Measurements from ENCODE around the gene FBXL15.

GRCh38 chr10:102425444-102425843 is 4.8 kb downstream of the FBXL15 start:
- no peak for TF ChIP-seq BHLHE40 (IDR thresholded peaks at IDR 0.05; ENCODE audit: borderline replicate concordance)
- TF ChIP-seq SP1 (IDR thresholded peaks at IDR 0.05): no peak
- TF ChIP-seq FOXM1 (IDR thresholded peaks at IDR 0.05; ENCODE audit: borderline replicate concordance): no peak
- TF ChIP-seq HDGF (IDR thresholded peaks at IDR 0.05; ENCODE audit: borderline replicate concordance): no peak
- TF ChIP-seq ELF4 (IDR thresholded peaks at IDR 0.05): no peak
- TF ChIP-seq L3MBTL2 (conservative IDR thresholded peaks at IDR 0.05): no peak
- no peak for TF ChIP-seq ZNF384 (IDR thresholded peaks at IDR 0.05)
- no peak for TF ChIP-seq FOXA1 (IDR thresholded peaks at IDR 0.05)
- no peak for TF ChIP-seq ARNT (IDR thresholded peaks at IDR 0.05)
- TF ChIP-seq FOXK2 (IDR thresholded peaks at IDR 0.05): no peak
- TF ChIP-seq SUZ12 (IDR thresholded peaks at IDR 0.05): no peak
- no peak for TF ChIP-seq NFRKB (IDR thresholded peaks at IDR 0.05)
